PC-9 (cell line): ENCODE data around the gene PUM2. TPM values are rescaled to one million over a fixed set of nuclear protein-coding genes. Genes with fewer than 3 reads are reported as not detected.

Experiments
- BruUV-seq: library from RNA; stranded (reverse); fragments of 400-500 nt; replicated peaks from 2 replicates; lab custom pipeline; 2021; lab: Mats Ljungman, UMichigan
- CTCF ChIA-PET: fragments of 300-600 bp; sonication (Branson Sonifier 250); formaldehyde crosslinking; loops from one replicate; lab custom pipeline; 2022; ENCODE audit warnings: antibody characterized with exemption; lab: Charles Lee
- POLR2A ChIA-PET: fragments of 300-600 bp; sonication (Branson Sonifier 250); formaldehyde crosslinking; loops from one replicate; lab custom pipeline; 2022; ENCODE audit warnings: antibody characterized with exemption; ENCODE audit not compliant: unreplicated experiment; lab: Charles Lee
- DNase-seq, 2 experiments: peaks; one replicate each; pipeline versions ENCODE4 v3.0.0 to v3.0.0-alpha.2; 2015 to 2022; ENCODE audit warnings: mixed read lengths in 1 of 2
- H2AFZ ChIP-seq: fragments of 200-600 bp; sonication (generic); 2 replicates; pipeline ENCODE4 v1.8.1; 2017; ENCODE audit warnings: antibody characterized with exemption
- H3F3A ChIP-seq: fragments of 200-600 bp; sonication (generic); 2 replicates; pipeline ENCODE4 v1.8.1; 2017; ENCODE audit warnings: antibody characterized with exemption, mild to moderate bottlenecking, low read depth; ENCODE audit not compliant: insufficient read depth
- H3K27ac ChIP-seq: fragments of 200-600 bp; sonication (generic); 2 replicates; pipeline ENCODE4 v1.6.1; 2016; ENCODE audit warnings: mixed run types
- H3K27me3 ChIP-seq: fragments of 200-600 bp; sonication (generic); 2 replicates; pipeline ENCODE4 v1.6.1; 2016; ENCODE audit warnings: low read depth, mixed run types; ENCODE audit not compliant: insufficient read depth
- H3K36me3 ChIP-seq: fragments of 200-600 bp; sonication (generic); 2 replicates; pipeline ENCODE4 v1.6.1; 2016; ENCODE audit warnings: low read depth, mixed run types
- H3K4me1 ChIP-seq: fragments of 200-600 bp; sonication (generic); replicated peaks from 2 replicates; pipeline ENCODE4 v1.6.1; 2016; ENCODE audit warnings: mixed run types; ENCODE audit not compliant: insufficient read depth
- H3K4me2 ChIP-seq: fragments of 200-600 bp; sonication (generic); 2 replicates; pipeline ENCODE4 v1.6.1; 2017; ENCODE audit warnings: mixed run types
- H3K4me3 ChIP-seq: fragments of 200-600 bp; sonication (generic); 2 replicates; pipeline ENCODE4 v1.6.1; 2016; ENCODE audit warnings: mixed run types
- H3K79me2 ChIP-seq: fragments of 200-600 bp; sonication (generic); 2 replicates; pipeline ENCODE4 v1.6.1; 2017; ENCODE audit warnings: low read depth, mixed run types
- H3K9me2 ChIP-seq: fragments of 200-600 bp; sonication (generic); 2 replicates; pipeline ENCODE4 v1.8.1; 2017; ENCODE audit warnings: mild to moderate bottlenecking; ENCODE audit not compliant: insufficient read depth
- H3K9me3 ChIP-seq: fragments of 200-600 bp; sonication (generic); 2 replicates; pipeline ENCODE4 v1.8.1; 2016; ENCODE audit warnings: low read depth; ENCODE audit not compliant: insufficient read depth
- H4K20me1 ChIP-seq: fragments of 200-600 bp; sonication (generic); 2 replicates; pipeline ENCODE4 v1.8.1; 2017; ENCODE audit not compliant: insufficient read depth
- EZH2 ChIP-seq: fragments of 200-600 bp; sonication (generic); IDR thresholded peaks from 2 replicates; pipeline ENCODE4 v1.8.0; 2017; ENCODE audit warnings: antibody characterized with exemption, low read depth
- intact Hi-C: fragments of 100-400 bp; cut with micrococcal nuclease; formaldehyde crosslinking; loops from one replicate; pipeline ENCODE4 v1.10.0; 2022; ENCODE audit not compliant: unreplicated experiment
- total RNA-seq: library from RNA; stranded (reverse); gene quantifications from 2 replicates; pipeline ENCODE4 v1.2.3, GENCODE V29; 2021
- TF ChIP-seq, protein P1 (sequence below): fragments of 200-600 bp; sonication (generic); conservative IDR thresholded peaks from 2 replicates; pipeline ENCODE4 v1.6.1; 2017; ENCODE audit warnings: mixed run types, antibody characterized with exemption, mild to moderate bottlenecking, moderate library complexity

The PUM2 gene
- total RNA-seq, 1 experiment from 2014 or later, result 99.3 TPM

- H3K36me3 ChIP-seq, result no peaks in the 10 kb centered on the region
- H3K9me3 ChIP-seq, result no peaks in the 10 kb centered on the region
- intact Hi-C loops, result loop anchor here (2.0 to 5.0 kb wide), 3 partner anchors 45 to 443 kb away; partner anchors contain the start of gene LAPTM4A
- no peak for DNase-seq
- TF ChIP-seq EZH2, result no peak
- TF ChIP-seq, protein P1, sequence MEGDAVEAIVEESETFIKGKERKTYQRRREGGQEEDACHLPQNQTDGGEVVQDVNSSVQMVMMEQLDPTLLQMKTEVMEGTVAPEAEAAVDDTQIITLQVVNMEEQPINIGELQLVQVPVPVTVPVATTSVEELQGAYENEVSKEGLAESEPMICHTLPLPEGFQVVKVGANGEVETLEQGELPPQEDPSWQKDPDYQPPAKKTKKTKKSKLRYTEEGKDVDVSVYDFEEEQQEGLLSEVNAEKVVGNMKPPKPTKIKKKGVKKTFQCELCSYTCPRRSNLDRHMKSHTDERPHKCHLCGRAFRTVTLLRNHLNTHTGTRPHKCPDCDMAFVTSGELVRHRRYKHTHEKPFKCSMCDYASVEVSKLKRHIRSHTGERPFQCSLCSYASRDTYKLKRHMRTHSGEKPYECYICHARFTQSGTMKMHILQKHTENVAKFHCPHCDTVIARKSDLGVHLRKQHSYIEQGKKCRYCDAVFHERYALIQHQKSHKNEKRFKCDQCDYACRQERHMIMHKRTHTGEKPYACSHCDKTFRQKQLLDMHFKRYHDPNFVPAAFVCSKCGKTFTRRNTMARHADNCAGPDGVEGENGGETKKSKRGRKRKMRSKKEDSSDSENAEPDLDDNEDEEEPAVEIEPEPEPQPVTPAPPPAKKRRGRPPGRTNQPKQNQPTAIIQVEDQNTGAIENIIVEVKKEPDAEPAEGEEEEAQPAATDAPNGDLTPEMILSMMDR, result no peak
- H2AFZ ChIP-seq, result no peak overlapping the region
- H3K4me3 ChIP-seq, result no peak overlapping the region
- no peak overlapping the region for H3K27ac ChIP-seq
- H4K20me1 ChIP-seq, result no peaks in the 10 kb centered on the region
- no peak overlapping the region for H3K4me2 ChIP-seq
- H3K9me2 ChIP-seq, result no peaks in the 10 kb centered on the region
- ChIA-PET POLR2A (no interaction called here), CTCF (interaction anchor here (2.5 kb wide), 1 partner anchor 45 kb away, joined by 8 read pairs; no protein-coding TSS in a partner anchor)
- no TSS peak for BruUV-seq
- peaks cover 55% of the 10 kb centered on the region for H3K4me1 ChIP-seq
- H3K27me3 ChIP-seq, result no peaks in the 10 kb centered on the region
- H3F3A ChIP-seq, result peaks cover 58% of the 10 kb centered on the region
- no peaks in the 10 kb centered on the region for H3K79me2 ChIP-seq
Observed at GRCh38 chr2:20230114-20230425, 120.6 kb downstream of the PUM2 start.

- Histone ChIP-seq H3K9me2 (no peaks in the 10 kb centered on the region), H3K36me3 (no peaks in the 10 kb centered on the region), H3K4me3 (no peak overlapping the region), H3K79me2 (no peaks in the 10 kb centered on the region), H3F3A (peaks cover 53% of the 10 kb centered on the region), H3K27me3 (no peaks in the 10 kb centered on the region), H3K9me3 (no peaks in the 10 kb centered on the region), H3K27ac (no peak overlapping the region), H3K4me2 (no peak overlapping the region), H2AFZ (no peak overlapping the region), H4K20me1 (no peaks in the 10 kb centered on the region), H3K4me1 (peaks cover 49% of the 10 kb centered on the region)
- intact Hi-C loops, result loop anchor here (2.0 to 5.0 kb wide), 3 partner anchors 45 to 442 kb away; partner anchors contain the start of gene LAPTM4A
- TF ChIP-seq EZH2, result no peak
- TF ChIP-seq, protein P1, result no peak
- CTCF ChIA-PET, result no interaction called here
- no peak for DNase-seq
- no TSS peak for BruUV-seq
- POLR2A ChIA-PET, result no interaction called here
Observed at GRCh38 chr2:20229322-20230113, 121.1 kb downstream of the PUM2 start.

GRCh38 chr2:20227894-20228505 lies 122.6 kb downstream of the PUM2 start:
- Histone ChIP-seq H3K4me2 (no peak overlapping the region), H3K79me2 (peaks cover 7% of the 10 kb centered on the region), H3K9me2 (no peaks in the 10 kb centered on the region), H3K27ac (no peak overlapping the region), H3K4me1 (peaks cover 36% of the 10 kb centered on the region), H3K36me3 (no peaks in the 10 kb centered on the region), H3F3A (peaks cover 43% of the 10 kb centered on the region), H3K9me3 (no peaks in the 10 kb centered on the region), H3K4me3 (no peak overlapping the region), H2AFZ (no peak overlapping the region), H4K20me1 (no peaks in the 10 kb centered on the region), H3K27me3 (no peaks in the 10 kb centered on the region)
- TF ChIP-seq, protein P1, result no peak
- TF ChIP-seq EZH2, result no peak
- DNase-seq, result no peak
- no TSS peak for BruUV-seq
- CTCF ChIA-PET, result no interaction called here
- POLR2A ChIA-PET, result no interaction called here
- intact Hi-C loops, result no loop called here
